Measurements from ENCODE around the gene HNRNPH1. TPM values are rescaled to one million over a fixed set of nuclear protein-coding genes. Genes with fewer than 3 reads are reported as not detected.

Gene HNRNPH1
- total RNA-seq, 1 experiment from 2014 or later: 587 TPM

- no peak overlapping the region; the same call in none of the 2 replicates for H3K27ac ChIP-seq (ENCODE audit: low read length)
- ChIA-PET CTCF (no interaction called here), POLR2A (interaction anchor here (0.6 kb wide), 1 partner anchor 15 kb away, joined by 4 read pairs; no protein-coding TSS in a partner anchor)
- DNase-seq (ENCODE audit: low read depth, low spot score): no peak
- intact Hi-C loops (cut with micrococcal nuclease; ENCODE audit: unreplicated experiment): no loop called here
- TF ChIP-seq TCF7L2 (IDR thresholded peaks at IDR 0.05; ENCODE audit: low read depth, low read length): no peak
- no peak for TF ChIP-seq SIN3A (IDR thresholded peaks at IDR 0.05; ENCODE audit: borderline replicate concordance, insufficient read depth, low read depth, low read length)
- no peak for TF ChIP-seq CTCF (IDR thresholded peaks at IDR 0.05)
- no peak for TF ChIP-seq REST (IDR thresholded peaks at IDR 0.05; ENCODE audit: insufficient read depth in 1 of 2, low read depth in 2 of 2, low read length in 1 of 2)
- no peak for TF ChIP-seq POLR2AphosphoS5 (IDR thresholded peaks at IDR 0.05; ENCODE audit: low read depth, low read length)
- H3K4me3 ChIP-seq (ENCODE audit: low read depth in 2 of 2, low read length in 2 of 2): no peak overlapping the region
- H3K4me1 ChIP-seq (ENCODE audit: control insufficient read depth, insufficient read depth, low read length): peaks cover 92% of the 10 kb centered on the region
- no TSS peak for BruUV-seq (replicated peaks)
- peaks cover 71% of the 10 kb centered on the region for H3K36me3 ChIP-seq (ENCODE audit: control insufficient read depth, insufficient read depth, low read length)
- in situ Hi-C loops (cut with HindIII; ENCODE audit: low pct_unique_long_range_greater_than_20kb, low sequenced_read_pairs): no loop called here
- no peaks in the 10 kb centered on the region for H3K9me3 ChIP-seq (ENCODE audit: control insufficient read depth, insufficient read depth, low read depth, low read length)
- no peaks in the 10 kb centered on the region for H3K27me3 ChIP-seq (ENCODE audit: control insufficient read depth, insufficient read depth, low read length)
- no peak for ATAC-seq
Measured at GRCh38 chr5:179615203-179615602, 8.3 kb downstream of the HNRNPH1 start.

- no TSS peak for BruUV-seq (replicated peaks)
- H3K4me3 ChIP-seq (ENCODE audit: low read depth in 2 of 2, low read length in 2 of 2): no peak overlapping the region
- POLR2A ChIA-PET: interaction anchor here (0.6 kb wide), 1 partner anchor 16 kb away, joined by 4 read pairs; no protein-coding TSS in a partner anchor
- no peak for TF ChIP-seq SIN3A (IDR thresholded peaks at IDR 0.05; ENCODE audit: borderline replicate concordance, insufficient read depth, low read depth, low read length)
- TF ChIP-seq POLR2AphosphoS5 (IDR thresholded peaks at IDR 0.05; ENCODE audit: low read depth, low read length): peak; percentile 19; the same call in 1 of the 2 replicates
- in situ Hi-C loops (cut with HindIII; ENCODE audit: low pct_unique_long_range_greater_than_20kb, low sequenced_read_pairs): no loop called here
- ATAC-seq: no peak
- H3K27me3 ChIP-seq (ENCODE audit: control insufficient read depth, insufficient read depth, low read length): no peaks in the 10 kb centered on the region
- no peaks in the 10 kb centered on the region for H3K9me3 ChIP-seq (ENCODE audit: control insufficient read depth, insufficient read depth, low read depth, low read length)
- no peak for DNase-seq (ENCODE audit: low read depth, low spot score)
- intact Hi-C loops (cut with micrococcal nuclease; ENCODE audit: unreplicated experiment): no loop called here
- peaks cover 67% of the 10 kb centered on the region for H3K36me3 ChIP-seq (ENCODE audit: control insufficient read depth, insufficient read depth, low read length)
- CTCF ChIA-PET: no interaction called here
- H3K4me1 ChIP-seq (ENCODE audit: control insufficient read depth, insufficient read depth, low read length): peaks cover 96% of the 10 kb centered on the region
- no peak overlapping the region; the same call in 1 of the 2 replicates for H3K27ac ChIP-seq (ENCODE audit: low read length)
Measured at GRCh38 chr5:179614745-179615144, 8.7 kb downstream of the HNRNPH1 start.

- ATAC-seq (no peak), DNase-seq (ENCODE audit: low read depth, low spot score) (no peak)
- Histone ChIP-seq H3K4me3 (ENCODE audit: low read depth in 2 of 2, low read length in 2 of 2) (no peak overlapping the region), H3K9me3 (ENCODE audit: control insufficient read depth, insufficient read depth, low read depth, low read length) (no peaks in the 10 kb centered on the region), H3K27me3 (ENCODE audit: control insufficient read depth, insufficient read depth, low read length) (no peaks in the 10 kb centered on the region), H3K27ac (ENCODE audit: low read length) (peak overlapping the region; percentile 51; the same call in 1 of the 2 replicates), H3K36me3 (ENCODE audit: control insufficient read depth, insufficient read depth, low read length) (peaks cover 56% of the 10 kb centered on the region), H3K4me1 (ENCODE audit: control insufficient read depth, insufficient read depth, low read length) (peaks cover 93% of the 10 kb centered on the region)
- intact Hi-C loops (cut with micrococcal nuclease; ENCODE audit: unreplicated experiment): no loop called here
- no peak for TF ChIP-seq CTCF (IDR thresholded peaks at IDR 0.05)
- 0 out of 2 replicates have a peak, but pooled peaks have one; percentile 43 for TF ChIP-seq POLR2AphosphoS5 (IDR thresholded peaks at IDR 0.05; ENCODE audit: low read depth, low read length)
- in situ Hi-C loops (cut with HindIII; ENCODE audit: low pct_unique_long_range_greater_than_20kb, low sequenced_read_pairs): no loop called here
- POLR2A ChIA-PET: interaction anchor here (0.6 to 2.2 kb wide), 2 partner anchors 10 to 14 kb away, joined by 4 to 19 read pairs; partner anchors contain the start of gene HNRNPH1
- no TSS peak for BruUV-seq (replicated peaks)
- CTCF ChIA-PET: no interaction called here
Measured at GRCh38 chr5:179613460-179614071, 9.9 kb downstream of the HNRNPH1 start.
